ENCODE data around the gene PCDHGA1.

The PCDHGA1 gene

DNA sequence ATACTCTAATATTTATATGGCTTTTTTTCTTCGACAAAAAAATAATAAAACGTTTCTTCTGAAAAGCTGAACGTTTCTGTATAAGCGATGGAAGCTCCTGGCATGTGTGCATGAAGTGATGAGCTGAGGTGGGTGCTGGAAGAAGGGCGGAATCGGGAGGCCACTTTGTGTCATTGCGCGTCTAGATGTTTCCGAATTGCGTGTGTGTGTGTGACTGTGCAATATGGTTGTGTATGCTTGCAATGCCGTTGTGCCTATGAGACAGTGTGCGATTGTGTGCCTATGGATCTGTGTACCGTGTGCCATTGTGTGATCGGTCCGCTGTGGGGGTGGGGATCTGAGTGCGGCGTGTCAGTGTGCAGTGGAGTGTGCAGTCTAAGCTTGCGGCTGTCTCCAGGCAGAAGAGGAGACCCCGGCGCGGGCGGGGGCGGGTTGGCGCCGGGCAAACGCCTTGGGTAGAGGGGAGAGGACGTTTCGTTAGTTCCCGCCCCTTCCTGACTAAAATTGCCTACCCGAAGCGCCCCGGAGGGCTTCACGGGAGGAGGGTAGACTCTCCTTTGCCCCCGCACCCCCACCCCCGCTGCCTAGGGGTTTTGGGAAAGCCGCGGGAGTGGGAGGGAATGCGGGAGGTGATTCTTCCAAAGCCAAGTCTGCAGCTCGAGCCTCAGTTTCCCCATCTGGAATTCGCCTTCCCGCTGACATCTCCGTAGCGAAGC is 182.8 kb downstream of the PCDHGA1 start:
- WGBS = 13% methylated on average over 41 of the region's 43 CpGs
- peak overlapping the region; percentile 67 for H3K4me3 ChIP-seq (ENCODE audit: low read length)
- H3K4me1 ChIP-seq (ENCODE audit: insufficient read depth, low read length) = peaks cover 30% of the 10 kb centered on the region
- peak overlapping the region; percentile 72 for H3K9ac ChIP-seq (ENCODE audit: low read depth, low read length)
- H3K9me3 ChIP-seq (ENCODE audit: insufficient read depth, low read depth, low read length) = no peaks in the 10 kb centered on the region
- no peaks in the 10 kb centered on the region for H3K27me3 ChIP-seq (ENCODE audit: insufficient read depth, low read length)
- H3K36me3 ChIP-seq (ENCODE audit: insufficient read depth, low read length) = peaks cover 35% of the 10 kb centered on the region
- H3K27ac ChIP-seq (ENCODE audit: low read depth, low read length) = peak overlapping the region; percentile 89

DNA sequence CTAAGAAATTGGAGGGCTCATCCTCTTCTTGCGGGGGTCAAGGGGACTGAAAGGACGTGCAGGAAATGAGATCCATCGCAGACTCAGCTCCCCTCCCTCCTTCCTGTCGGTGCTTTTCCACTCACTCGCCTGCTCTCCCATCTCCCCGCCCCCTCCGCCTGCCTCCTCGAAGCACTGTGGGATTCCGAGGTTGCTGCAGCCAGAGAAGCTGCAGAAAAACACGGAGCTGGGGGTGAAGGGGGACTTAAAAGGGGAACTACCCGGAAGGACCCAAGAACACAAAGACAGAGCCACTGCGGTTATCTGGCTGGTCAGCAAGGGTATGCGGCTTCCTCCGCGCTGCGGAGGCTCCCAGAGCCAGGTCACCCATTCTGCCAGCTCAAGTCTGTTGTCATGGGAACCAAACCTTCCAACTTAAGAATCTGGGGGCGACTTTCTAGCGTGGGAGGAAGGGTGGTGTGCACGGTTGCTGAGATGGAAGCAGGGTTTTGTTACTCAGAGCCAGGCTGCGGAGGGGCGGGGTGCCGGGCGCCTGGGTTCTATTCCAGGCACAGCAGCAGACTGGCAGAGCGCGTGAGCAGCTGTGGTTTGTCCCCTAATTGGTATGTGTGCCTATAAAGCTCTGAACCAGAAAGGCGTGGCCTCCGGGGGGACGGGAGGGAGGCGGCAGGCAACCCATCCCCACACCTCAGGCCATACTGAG is 183.5 kb downstream of the PCDHGA1 start:
- peak overlapping the region; percentile 67 for H3K4me3 ChIP-seq (ENCODE audit: low read length)
- peak overlapping the region; percentile 89 for H3K27ac ChIP-seq (ENCODE audit: low read depth, low read length)
- peak overlapping the region; percentile 72 for H3K9ac ChIP-seq (ENCODE audit: low read depth, low read length)

GRCh38 chr5:141514330-141515133 is 184.2 kb downstream of the PCDHGA1 start:
- Histone ChIP-seq H3K4me3 (ENCODE audit: low read length) (peak overlapping the region; percentile 67), H3K4me1 (ENCODE audit: insufficient read depth, low read length) (peaks cover 18% of the 10 kb centered on the region), H3K9ac (ENCODE audit: low read depth, low read length) (peak overlapping the region; percentile 72), H3K27me3 (ENCODE audit: insufficient read depth, low read length) (no peaks in the 10 kb centered on the region), H3K27ac (ENCODE audit: low read depth, low read length) (peak overlapping the region; percentile 89), H3K36me3 (ENCODE audit: insufficient read depth, low read length) (peaks cover 49% of the 10 kb centered on the region), H3K9me3 (ENCODE audit: insufficient read depth, low read depth, low read length) (no peaks in the 10 kb centered on the region)
- 51% methylated on average over 6 of the region's 6 CpGs for WGBS

More for the DNA sequence above, 183.5 kb downstream of the PCDHGA1 start:
- Histone ChIP-seq H3K4me1 (ENCODE audit: insufficient read depth, low read length) (peaks cover 24% of the 10 kb centered on the region), H3K9me3 (ENCODE audit: insufficient read depth, low read depth, low read length) (no peaks in the 10 kb centered on the region), H3K27me3 (ENCODE audit: insufficient read depth, low read length) (no peaks in the 10 kb centered on the region), H3K36me3 (ENCODE audit: insufficient read depth, low read length) (peaks cover 42% of the 10 kb centered on the region)
- 7% methylated on average over 29 of the region's 29 CpGs for WGBS

DNA sequence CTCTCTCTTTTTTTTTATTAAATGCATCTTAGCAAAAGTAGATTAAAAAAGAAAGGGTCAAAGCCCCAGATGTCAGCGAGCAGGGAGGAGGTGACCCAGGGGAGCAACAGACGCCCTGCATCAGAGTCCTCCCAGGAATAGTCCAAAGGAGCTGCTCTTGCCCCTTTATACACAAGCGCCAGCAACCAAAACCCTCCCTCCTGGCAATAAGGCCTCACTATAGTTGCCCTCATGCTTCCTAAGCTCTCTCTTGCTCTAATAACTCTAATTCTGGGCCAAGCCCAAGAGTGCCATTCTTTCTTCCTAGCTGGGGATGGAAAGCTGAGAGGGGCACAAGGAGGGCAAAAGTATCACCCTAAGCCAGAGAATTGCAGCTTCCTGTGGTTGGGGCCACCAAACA is 184.8 kb downstream of the PCDHGA1 start:
- H3K36me3 ChIP-seq (ENCODE audit: insufficient read depth, low read length) = peaks cover 55% of the 10 kb centered on the region
- no peaks in the 10 kb centered on the region for H3K27me3 ChIP-seq (ENCODE audit: insufficient read depth, low read length)
- H3K27ac ChIP-seq (ENCODE audit: low read depth, low read length) = peak overlapping the region; percentile 89
- WGBS = 79% methylated on average over 3 of the region's 3 CpGs
- no peaks in the 10 kb centered on the region for H3K9me3 ChIP-seq (ENCODE audit: insufficient read depth, low read depth, low read length)
- H3K4me1 ChIP-seq (ENCODE audit: insufficient read depth, low read length) = peaks cover 17% of the 10 kb centered on the region
- H3K9ac ChIP-seq (ENCODE audit: low read depth, low read length) = no peak overlapping the region
- H3K4me3 ChIP-seq (ENCODE audit: low read length) = no peak overlapping the region

DNA sequence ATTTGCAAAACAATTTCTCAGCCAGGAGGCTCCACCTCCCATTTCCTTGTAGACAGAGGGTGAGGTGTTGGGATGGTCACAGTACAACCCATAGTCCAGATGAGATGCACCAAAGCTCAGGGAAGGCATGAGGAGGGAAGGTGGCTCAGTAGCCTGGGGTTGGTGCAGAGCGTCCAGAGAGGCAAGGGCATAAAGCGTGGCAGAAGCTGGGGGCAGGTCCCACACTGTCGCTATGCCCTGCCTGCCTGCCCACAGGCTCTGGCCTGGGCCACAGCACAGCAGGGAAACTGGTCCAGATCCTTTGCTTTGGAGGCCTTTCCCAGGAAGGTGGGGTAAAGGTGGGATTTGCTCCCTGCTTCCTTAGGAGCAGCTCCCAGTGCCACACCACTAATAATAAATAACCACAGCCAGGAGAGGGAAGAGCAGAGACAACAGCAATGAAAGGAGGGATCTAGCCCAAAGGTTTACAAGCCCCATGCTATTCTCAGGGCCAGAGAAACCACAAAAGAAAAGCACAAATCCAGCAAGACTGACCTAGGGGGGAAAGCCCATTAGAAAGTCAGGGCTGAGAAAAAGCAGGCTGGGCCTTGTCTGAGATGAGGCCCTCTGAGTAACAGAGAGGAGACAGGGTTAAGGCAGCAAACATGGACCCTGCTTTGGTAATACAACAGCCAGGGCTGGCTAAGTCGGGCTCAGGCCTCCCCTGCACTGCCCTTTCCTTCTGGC is 185.8 kb downstream of the PCDHGA1 start:
- WGBS = 98% methylated on average over 4 of the region's 4 CpGs
- Histone ChIP-seq H3K36me3 (ENCODE audit: insufficient read depth, low read length) (peaks cover 59% of the 10 kb centered on the region), H3K4me3 (ENCODE audit: low read length) (no peak overlapping the region), H3K9me3 (ENCODE audit: insufficient read depth, low read depth, low read length) (no peaks in the 10 kb centered on the region), H3K27me3 (ENCODE audit: insufficient read depth, low read length) (no peaks in the 10 kb centered on the region), H3K4me1 (ENCODE audit: insufficient read depth, low read length) (peaks cover 17% of the 10 kb centered on the region), H3K9ac (ENCODE audit: low read depth, low read length) (no peak overlapping the region), H3K27ac (ENCODE audit: low read depth, low read length) (no peak overlapping the region)

DNA sequence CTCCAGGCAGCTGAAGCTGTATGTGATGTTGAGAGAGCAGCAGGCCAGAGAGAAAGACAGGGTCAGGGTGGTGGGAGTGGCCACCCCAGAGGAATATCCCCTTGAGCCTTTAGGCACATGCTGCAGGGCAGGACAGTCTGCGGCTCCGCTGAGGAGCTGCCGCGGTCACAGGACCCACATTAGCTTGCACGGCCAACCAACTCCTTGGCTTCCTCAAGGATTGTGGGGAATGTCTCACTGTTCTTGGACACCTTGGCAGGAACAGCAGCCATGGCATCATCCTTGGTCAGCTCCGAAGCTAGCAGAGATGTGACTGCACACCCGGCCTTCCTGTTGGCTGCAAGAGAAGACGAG is 186.3 kb downstream of the PCDHGA1 start:
- Histone ChIP-seq H3K27me3 (ENCODE audit: insufficient read depth, low read length) (no peaks in the 10 kb centered on the region), H3K4me1 (ENCODE audit: insufficient read depth, low read length) (peaks cover 18% of the 10 kb centered on the region), H3K36me3 (ENCODE audit: insufficient read depth, low read length) (peaks cover 59% of the 10 kb centered on the region), H3K9me3 (ENCODE audit: insufficient read depth, low read depth, low read length) (no peaks in the 10 kb centered on the region), H3K27ac (ENCODE audit: low read depth, low read length) (no peak overlapping the region), H3K9ac (ENCODE audit: low read depth, low read length) (no peak overlapping the region), H3K4me3 (ENCODE audit: low read length) (no peak overlapping the region)
- 96% methylated on average over 8 of the region's 8 CpGs for WGBS

- Histone ChIP-seq H3K4me3 (ENCODE audit: low read length) (no peak overlapping the region), H3K9me3 (ENCODE audit: insufficient read depth, low read depth, low read length) (no peaks in the 10 kb centered on the region), H3K36me3 (ENCODE audit: insufficient read depth, low read length) (peaks cover 63% of the 10 kb centered on the region), H3K27ac (ENCODE audit: low read depth, low read length) (no peak overlapping the region), H3K9ac (ENCODE audit: low read depth, low read length) (no peak overlapping the region), H3K4me1 (ENCODE audit: insufficient read depth, low read length) (peaks cover 25% of the 10 kb centered on the region), H3K27me3 (ENCODE audit: insufficient read depth, low read length) (no peaks in the 10 kb centered on the region)
- 98% methylated on average over 8 of the region's 8 CpGs for whole genome bisulfite sequencing
Measured at GRCh38 chr5:141517312-141517711, 187.0 kb downstream of the PCDHGA1 start.

DNA sequence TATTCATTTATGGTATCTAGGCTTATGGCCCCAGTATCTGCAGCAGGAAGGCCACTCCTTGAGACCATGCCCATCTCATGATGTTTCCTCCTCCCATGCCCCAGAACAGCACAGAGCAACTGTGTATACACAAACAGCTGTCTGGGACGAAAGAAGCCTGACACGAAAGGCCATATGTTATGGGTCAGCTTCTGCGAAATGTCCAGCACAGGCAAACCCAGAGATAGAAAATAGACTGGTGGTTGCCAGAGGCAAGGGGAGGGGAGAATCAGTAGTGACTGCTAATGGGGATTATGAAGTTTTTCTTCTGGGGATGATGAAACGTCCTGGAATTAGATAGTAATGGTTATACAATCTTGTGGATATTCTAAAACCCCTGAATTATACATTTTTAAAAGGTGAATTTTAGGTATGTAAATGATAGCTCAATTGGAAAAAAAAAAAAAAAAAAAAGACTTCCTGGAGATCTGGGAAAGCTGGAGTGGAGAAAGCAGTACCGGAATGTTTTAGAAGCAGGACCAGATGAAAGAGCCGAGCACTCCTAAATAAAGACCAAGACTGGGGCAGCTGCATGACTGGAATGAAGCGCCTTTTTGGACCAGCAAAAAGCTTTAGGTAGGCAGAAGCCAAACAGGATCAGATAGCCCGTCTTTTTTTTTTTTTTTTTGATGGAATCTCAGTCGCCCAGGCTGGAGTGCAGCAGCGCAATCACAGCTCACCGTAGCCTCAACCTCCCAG is 187.7 kb downstream of the PCDHGA1 start:
- Histone ChIP-seq H3K27me3 (ENCODE audit: insufficient read depth, low read length) (no peaks in the 10 kb centered on the region), H3K9me3 (ENCODE audit: insufficient read depth, low read depth, low read length) (no peaks in the 10 kb centered on the region), H3K27ac (ENCODE audit: low read depth, low read length) (no peak overlapping the region), H3K9ac (ENCODE audit: low read depth, low read length) (no peak overlapping the region), H3K36me3 (ENCODE audit: insufficient read depth, low read length) (peaks cover 71% of the 10 kb centered on the region), H3K4me3 (ENCODE audit: low read length) (no peak overlapping the region), H3K4me1 (ENCODE audit: insufficient read depth, low read length) (peaks cover 27% of the 10 kb centered on the region)
- WGBS = 93% methylated on average over 11 of the region's 11 CpGs

DNA sequence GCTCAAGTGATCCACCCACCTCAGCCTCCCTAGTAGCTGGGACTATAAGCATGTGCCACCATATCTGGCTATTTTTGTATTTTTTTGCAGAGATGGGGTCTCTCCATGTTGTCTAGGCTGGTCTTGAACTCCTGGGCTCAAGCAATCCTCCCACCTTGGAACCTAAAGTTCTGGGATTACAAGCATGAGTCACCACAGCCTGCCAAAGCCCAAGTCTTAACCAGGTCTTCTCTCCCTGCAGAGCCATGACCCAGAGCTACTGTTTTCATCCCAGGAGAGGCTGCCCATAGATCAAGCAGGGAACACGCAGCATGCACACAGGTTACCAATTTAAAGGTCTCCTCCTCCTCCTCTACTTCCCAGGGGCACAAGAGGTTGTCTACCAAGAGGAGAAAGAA is 188.3 kb downstream of the PCDHGA1 start:
- peaks cover 76% of the 10 kb centered on the region for H3K36me3 ChIP-seq (ENCODE audit: insufficient read depth, low read length)
- no peaks in the 10 kb centered on the region for H3K27me3 ChIP-seq (ENCODE audit: insufficient read depth, low read length)
- no peaks in the 10 kb centered on the region for H3K9me3 ChIP-seq (ENCODE audit: insufficient read depth, low read depth, low read length)
- WGBS = 69% methylated on average over 1 of the region's 1 CpG
- no peak overlapping the region for H3K27ac ChIP-seq (ENCODE audit: low read depth, low read length)
- no peak overlapping the region for H3K9ac ChIP-seq (ENCODE audit: low read depth, low read length)
- peaks cover 27% of the 10 kb centered on the region for H3K4me1 ChIP-seq (ENCODE audit: insufficient read depth, low read length)
- H3K4me3 ChIP-seq (ENCODE audit: low read length) = no peak overlapping the region

Data from HUES64 (cell line).